NCI-H2196 (cell line): ENCODE measurements around the gene MARK3.
"Not testable (repeated sequence)": the region's sequence is repeated elsewhere in the genome, so short reads cannot be mapped to it uniquely, and the experiment has no call there.

Experiments
- DNase-seq: peaks from one replicate; lab custom pipeline; 2025; ENCODE audit not compliant: unreplicated experiment; lab: John Stamatoyannopoulos, UW

MARK3 gene

GRCh38 chr14:103509864-103510723, 124.9 kb downstream of the MARK3 start:
- DNase-seq = no peak

- DNase-seq = no peak
Observed at GRCh38 chr14:103510724-103511693, 125.8 kb downstream of the MARK3 start.

GRCh38 chr14:103512180-103512579, 127.0 kb downstream of the MARK3 start:
- DNase-seq = not testable (repeated sequence)

- peak; percentile 74 for DNase-seq
Observed at GRCh38 chr14:103512701-103513611, 127.7 kb downstream of the MARK3 start.

GRCh38 chr14:103514596-103515421, 129.6 kb downstream of the MARK3 start:
- no peak for DNase-seq

DNA sequence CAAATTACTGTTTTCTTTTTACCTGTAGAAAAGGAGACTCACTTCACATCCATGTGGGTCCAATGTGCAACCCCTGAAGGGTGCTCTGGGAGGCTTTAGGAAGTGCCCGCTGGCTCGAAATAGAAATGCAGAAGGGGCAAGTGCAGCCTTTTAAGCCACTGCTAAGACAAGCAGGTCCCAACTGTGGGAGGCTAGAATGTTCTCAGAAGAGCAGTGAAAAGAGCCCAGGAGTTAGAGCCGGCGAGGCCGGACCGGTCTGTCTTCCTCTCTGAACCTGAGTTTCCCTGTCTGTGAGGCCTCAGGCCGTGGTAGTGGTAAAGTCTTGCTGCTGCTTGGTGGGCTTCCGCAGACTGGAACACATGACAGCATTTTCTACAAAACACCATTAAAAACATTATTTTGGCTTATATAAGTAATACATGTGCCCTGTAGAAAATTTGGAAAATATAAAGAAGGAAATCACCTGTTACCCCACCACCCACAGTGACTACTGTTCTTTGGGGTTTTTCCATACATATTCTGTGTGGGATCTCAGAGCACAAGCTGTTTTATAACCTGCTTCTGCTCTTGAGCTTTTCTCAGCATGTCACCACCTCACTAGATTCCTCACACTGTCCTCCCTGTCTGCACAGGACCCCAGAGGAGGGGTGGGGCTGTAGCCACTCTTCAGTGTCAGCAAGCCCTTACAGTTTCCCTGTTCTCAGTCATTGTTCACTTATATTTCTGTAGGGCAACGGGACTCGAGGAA, 131.4 kb downstream of the MARK3 start:
- no peak for DNase-seq

- DNase-seq = no peak
Observed at GRCh38 chr14:103517174-103517566, 132.0 kb downstream of the MARK3 start.

GRCh38 chr14:103517721-103518421, 132.7 kb downstream of the MARK3 start:
- no peak for DNase-seq

DNA sequence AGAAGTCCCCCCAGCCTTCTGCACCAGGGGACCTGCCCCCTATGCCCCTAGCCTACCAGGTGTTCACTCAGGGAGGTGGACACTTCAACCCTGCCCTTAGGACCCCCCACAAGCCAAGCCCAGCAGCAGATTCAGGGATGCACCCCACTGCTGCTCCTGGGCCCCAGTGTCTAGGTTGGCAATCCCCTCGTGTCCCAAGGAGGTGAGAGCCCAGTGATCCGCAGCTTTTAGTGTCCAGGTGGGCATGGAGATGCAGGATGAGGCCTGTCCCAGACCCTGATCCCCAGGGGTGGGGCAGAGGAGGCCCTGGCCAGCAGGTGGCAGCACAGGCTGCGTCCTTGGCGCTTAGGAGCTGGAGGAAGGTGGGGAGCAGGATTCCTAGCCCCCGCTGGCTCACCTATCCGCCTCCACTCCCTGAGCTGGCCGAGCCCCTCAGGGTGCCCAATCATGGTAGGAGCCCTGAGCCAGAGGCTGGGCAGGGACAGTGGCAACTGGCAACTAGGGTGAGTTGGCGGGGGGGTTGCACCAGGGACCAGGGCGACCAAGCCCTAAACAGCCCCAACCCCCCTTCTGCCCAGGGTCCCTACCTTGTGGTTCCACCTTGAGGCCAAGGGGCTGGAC, 133.3 kb downstream of the MARK3 start:
- peak; percentile 32 for DNase-seq

DNA sequence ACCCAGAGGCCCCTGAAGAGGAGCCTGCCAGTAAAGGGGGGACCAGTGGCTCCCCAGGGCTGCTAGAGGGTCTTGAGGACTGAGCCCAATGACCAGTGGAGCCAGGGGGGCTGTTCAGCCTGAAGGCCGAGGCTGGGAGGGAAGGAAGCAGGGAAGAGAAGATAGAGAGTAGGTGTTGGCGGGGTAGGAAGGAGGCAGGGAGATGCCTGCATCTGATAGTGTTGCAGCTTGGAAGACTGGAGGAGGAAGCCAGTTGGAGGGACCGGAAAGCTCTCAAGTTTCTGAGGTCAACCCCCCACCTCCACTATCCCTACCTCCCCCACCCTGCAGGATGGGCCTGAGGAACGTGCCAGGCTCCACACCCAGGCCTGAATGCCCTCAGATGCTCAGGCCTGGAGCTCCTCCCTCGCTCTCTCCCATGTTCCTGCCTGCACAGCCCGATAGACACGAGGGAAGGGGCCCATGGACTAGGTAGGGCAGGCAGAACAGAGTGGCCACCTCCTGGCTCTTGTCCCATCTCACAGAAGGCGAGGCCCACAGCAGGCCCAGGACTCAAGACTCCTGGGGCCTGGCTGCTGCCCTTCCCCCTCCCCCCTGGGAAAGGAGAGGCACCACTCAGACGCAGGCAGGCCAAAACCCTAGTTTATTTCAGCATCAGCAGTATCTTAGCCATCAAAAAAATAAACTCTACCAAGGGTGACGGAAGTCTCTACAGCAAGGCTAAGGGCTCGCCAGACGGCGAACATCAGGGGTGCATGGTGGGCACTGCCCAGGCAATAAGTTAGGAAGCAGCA, 134.0 kb downstream of the MARK3 start:
- no peak for DNase-seq

DNA sequence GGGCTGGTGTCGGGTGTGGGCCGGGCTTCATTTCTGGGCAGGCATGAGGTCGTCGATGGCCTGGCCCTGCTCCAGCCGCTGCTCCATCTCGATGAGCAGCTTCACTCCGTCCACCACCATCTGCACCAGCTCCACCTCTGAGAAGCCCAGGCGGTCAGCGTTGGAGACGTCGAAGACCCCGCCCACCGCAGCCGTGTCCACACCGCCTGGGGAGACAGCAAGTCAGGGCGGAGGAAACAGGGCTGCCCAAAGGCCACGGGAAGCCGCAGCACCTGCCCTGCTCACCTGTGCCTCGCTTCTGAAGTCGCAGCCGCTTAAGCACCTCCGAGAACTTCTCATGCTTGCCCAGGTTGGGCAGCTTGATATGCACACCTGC, 134.6 kb downstream of the MARK3 start:
- DNase-seq = peak; percentile 16

- no peak for DNase-seq
Observed at GRCh38 chr14:103520269-103520656, 135.0 kb downstream of the MARK3 start.

- DNase-seq = peak; percentile 79
Observed at GRCh38 chr14:103520657-103521437, 135.6 kb downstream of the MARK3 start.

GRCh38 chr14:103521438-103521950, 136.3 kb downstream of the MARK3 start:
- DNase-seq = peak; percentile 9

DNA sequence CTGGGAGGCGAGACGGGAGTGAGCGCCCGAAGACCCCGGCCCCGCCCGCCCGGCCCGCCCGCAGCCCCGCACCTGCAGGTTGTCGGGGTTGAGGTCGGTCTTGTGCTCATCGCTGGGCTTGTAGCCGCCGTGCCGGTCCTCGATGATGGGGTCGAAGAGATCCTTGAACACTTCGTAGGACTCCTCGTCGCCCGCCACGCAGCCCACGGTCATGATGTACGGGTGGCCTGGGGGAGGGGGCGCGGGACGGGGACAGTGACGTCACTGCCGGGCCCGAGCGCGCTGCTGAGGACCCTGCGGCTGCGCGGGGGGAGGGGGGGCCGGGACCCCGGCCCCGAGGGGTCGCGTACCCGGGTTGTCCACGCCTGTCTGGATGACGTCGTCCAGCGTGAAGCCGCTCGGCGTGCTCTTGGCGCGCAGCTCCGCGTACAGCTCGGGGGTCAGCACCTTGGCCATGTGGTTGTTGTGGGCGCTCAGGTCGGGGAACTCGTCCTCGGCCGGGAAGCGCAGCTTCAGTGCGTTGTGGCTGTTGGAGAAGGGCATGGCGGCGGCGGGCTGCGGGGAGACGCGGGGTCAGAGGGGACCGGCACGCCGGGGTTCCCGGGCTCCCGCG, 136.8 kb downstream of the MARK3 start:
- no peak for DNase-seq
